ENCODE data around the gene GNB5. TPM values are rescaled to one million over a fixed set of nuclear protein-coding genes. Genes with fewer than 3 reads are reported as not detected.
"Not testable (repeated sequence)": the region's sequence is repeated elsewhere in the genome, so short reads cannot be mapped to it uniquely, and the experiment has no call there.

The GNB5 gene
- total and polyA plus RNA-seq, 4 donors, result 18.2 to 30.0 (median 27.1) TPM

- H3K36me3 ChIP-seq (ENCODE audit: control insufficient read depth in 1 of 2, insufficient read depth in 2 of 2, low read length in 1 of 2), result no peaks in the 10 kb centered on the region
- H3K27me3 ChIP-seq (ENCODE audit: control insufficient read depth in 1 of 2, insufficient read depth in 2 of 2, low read length in 1 of 2), result no peaks in the 10 kb centered on the region
- H3K4me3 ChIP-seq (ENCODE audit: low read length in 2 of 2), result no peak overlapping the region
- H3K27ac ChIP-seq (ENCODE audit: low read depth in 1 of 2, low read length in 2 of 2), result peak overlapping the region in 1 of 2 donors; percentile 30
- no peaks in the 10 kb centered on the region for H3K9me3 ChIP-seq (ENCODE audit: control insufficient read depth, low read length)
- no peaks in the 10 kb centered on the region for H3K4me1 ChIP-seq (ENCODE audit: control insufficient read depth in 1 of 2, insufficient read depth in 2 of 2, low read length in 2 of 2)
- DNase-seq (no peak), ATAC-seq (ENCODE audit: low FRiP score) (no peak)
- WGBS, 2 donors, result 38 to 42% methylated on average over 4 of the region's 4 CpGs
- intact Hi-C loops (cut with DNase I), result no loop called here
These were observed 98.0 kb downstream of the GNB5 start for GRCh38 chr15:52093167-52093538.

- Histone ChIP-seq H3K4me3 (ENCODE audit: low read length in 2 of 2) (no peak overlapping the region), H3K36me3 (ENCODE audit: control insufficient read depth in 1 of 2, insufficient read depth in 2 of 2, low read length in 1 of 2) (no peaks in the 10 kb centered on the region), H3K27ac (ENCODE audit: low read depth in 1 of 2, low read length in 2 of 2) (no peak overlapping the region), H3K27me3 (ENCODE audit: control insufficient read depth in 1 of 2, insufficient read depth in 2 of 2, low read length in 1 of 2) (no peaks in the 10 kb centered on the region), H3K4me1 (ENCODE audit: control insufficient read depth in 1 of 2, insufficient read depth in 2 of 2, low read length in 2 of 2) (no peaks in the 10 kb centered on the region), H3K9me3 (ENCODE audit: control insufficient read depth, low read length) (no peaks in the 10 kb centered on the region)
- intact Hi-C loops (cut with DNase I), result no loop called here
- DNase-seq (no peak), ATAC-seq (ENCODE audit: low FRiP score) (no peak)
These were observed 101.0 kb downstream of the GNB5 start for GRCh38 chr15:52090193-52090592.

GRCh38 chr15:52086011-52086786 is 105.0 kb downstream of the GNB5 start:
- Histone ChIP-seq H3K4me1 (ENCODE audit: control insufficient read depth in 1 of 2, insufficient read depth in 2 of 2, low read length in 2 of 2) (no peaks in the 10 kb centered on the region), H3K9me3 (ENCODE audit: control insufficient read depth, low read length) (no peaks in the 10 kb centered on the region), H3K27me3 (ENCODE audit: control insufficient read depth in 1 of 2, insufficient read depth in 2 of 2, low read length in 1 of 2) (no peaks in the 10 kb centered on the region), H3K27ac (ENCODE audit: low read depth in 1 of 2, low read length in 2 of 2) (no peak overlapping the region), H3K4me3 (ENCODE audit: low read length in 2 of 2) (no peak overlapping the region), H3K36me3 (ENCODE audit: control insufficient read depth in 1 of 2, insufficient read depth in 2 of 2, low read length in 1 of 2) (no peaks in the 10 kb centered on the region)
- ATAC-seq (ENCODE audit: low FRiP score) (no peak), DNase-seq (no peak)
- intact Hi-C loops (cut with DNase I), result no loop called here
- WGBS, 2 donors, result 90 to 92% methylated on average over 5 of the region's 5 CpGs

- intact Hi-C loops (cut with DNase I), result no loop called here
- no peak overlapping the region for H3K4me3 ChIP-seq (ENCODE audit: low read length in 2 of 2)
- H3K36me3 ChIP-seq (ENCODE audit: control insufficient read depth in 1 of 2, insufficient read depth in 2 of 2, low read length in 1 of 2), result no peaks in the 10 kb centered on the region
- H3K9me3 ChIP-seq (ENCODE audit: control insufficient read depth, low read length), result no peaks in the 10 kb centered on the region
- H3K4me1 ChIP-seq (ENCODE audit: control insufficient read depth in 1 of 2, insufficient read depth in 2 of 2, low read length in 2 of 2), result no peaks in the 10 kb centered on the region
- no peaks in the 10 kb centered on the region for H3K27me3 ChIP-seq (ENCODE audit: control insufficient read depth in 1 of 2, insufficient read depth in 2 of 2, low read length in 1 of 2)
- no peak for ATAC-seq (ENCODE audit: low FRiP score)
- no peak for DNase-seq
- no peak overlapping the region for H3K27ac ChIP-seq (ENCODE audit: low read depth in 1 of 2, low read length in 2 of 2)
These were observed 105.9 kb downstream of the GNB5 start for GRCh38 chr15:52085299-52085698.

GRCh38 chr15:52083603-52084002 is 107.6 kb downstream of the GNB5 start:
- Histone ChIP-seq H3K4me1 (ENCODE audit: control insufficient read depth in 1 of 2, insufficient read depth in 2 of 2, low read length in 2 of 2) (no peaks in the 10 kb centered on the region), H3K27me3 (ENCODE audit: control insufficient read depth in 1 of 2, insufficient read depth in 2 of 2, low read length in 1 of 2) (no peaks in the 10 kb centered on the region), H3K9me3 (ENCODE audit: control insufficient read depth, low read length) (no peaks in the 10 kb centered on the region), H3K4me3 (ENCODE audit: low read length in 2 of 2) (no peak overlapping the region), H3K36me3 (ENCODE audit: control insufficient read depth in 1 of 2, insufficient read depth in 2 of 2, low read length in 1 of 2) (no peaks in the 10 kb centered on the region), H3K27ac (ENCODE audit: low read depth in 1 of 2, low read length in 2 of 2) (no peak overlapping the region)
- WGBS, 2 donors, result 61 to 62% methylated on average over 4 of the region's 4 CpGs
- no peak for ATAC-seq (ENCODE audit: low FRiP score)
- intact Hi-C loops (cut with DNase I), result no loop called here
- DNase-seq, result no peak

GRCh38 chr15:52083037-52083359 is 108.2 kb downstream of the GNB5 start:
- H3K27ac ChIP-seq (ENCODE audit: low read depth in 1 of 2, low read length in 2 of 2); H3K9me3 ChIP-seq (ENCODE audit: control insufficient read depth, low read length); H3K27me3 ChIP-seq (ENCODE audit: control insufficient read depth in 1 of 2, insufficient read depth in 2 of 2, low read length in 1 of 2); H3K4me1 ChIP-seq (ENCODE audit: control insufficient read depth in 1 of 2, insufficient read depth in 2 of 2, low read length in 2 of 2); H3K4me3 ChIP-seq (ENCODE audit: low read length in 2 of 2); DNase-seq; ATAC-seq (ENCODE audit: low FRiP score); intact Hi-C loops (cut with DNase I); H3K36me3 ChIP-seq (ENCODE audit: control insufficient read depth in 1 of 2, insufficient read depth in 2 of 2, low read length in 1 of 2): not testable (repeated sequence)
- 85 to 94% methylated on average over 1 of the region's 1 CpG for WGBS, 2 donors

- no peaks in the 10 kb centered on the region for H3K27me3 ChIP-seq (ENCODE audit: control insufficient read depth in 1 of 2, insufficient read depth in 2 of 2, low read length in 1 of 2)
- 79 to 83% methylated on average over 5 of the region's 5 CpGs for WGBS, 2 donors
- intact Hi-C loops (cut with DNase I), result no loop called here
- no peaks in the 10 kb centered on the region for H3K4me1 ChIP-seq (ENCODE audit: control insufficient read depth in 1 of 2, insufficient read depth in 2 of 2, low read length in 2 of 2)
- DNase-seq, result no peak
- no peak overlapping the region for H3K27ac ChIP-seq (ENCODE audit: low read depth in 1 of 2, low read length in 2 of 2)
- no peak overlapping the region for H3K4me3 ChIP-seq (ENCODE audit: low read length in 2 of 2)
- no peaks in the 10 kb centered on the region for H3K9me3 ChIP-seq (ENCODE audit: control insufficient read depth, low read length)
- no peaks in the 10 kb centered on the region for H3K36me3 ChIP-seq (ENCODE audit: control insufficient read depth in 1 of 2, insufficient read depth in 2 of 2, low read length in 1 of 2)
- no peak for ATAC-seq (ENCODE audit: low FRiP score)
These were observed 108.8 kb downstream of the GNB5 start for GRCh38 chr15:52082197-52083036.

GRCh38 chr15:52080706-52081392 is 110.3 kb downstream of the GNB5 start:
- H3K9me3 ChIP-seq (ENCODE audit: control insufficient read depth, low read length), result no peaks in the 10 kb centered on the region
- DNase-seq, result no peak
- H3K27ac ChIP-seq (ENCODE audit: low read depth in 1 of 2, low read length in 2 of 2), result no peak overlapping the region
- H3K4me1 ChIP-seq (ENCODE audit: control insufficient read depth in 1 of 2, insufficient read depth in 2 of 2, low read length in 2 of 2), result no peaks in the 10 kb centered on the region
- H3K36me3 ChIP-seq (ENCODE audit: control insufficient read depth in 1 of 2, insufficient read depth in 2 of 2, low read length in 1 of 2), result no peaks in the 10 kb centered on the region
- 85 to 88% methylated on average over 9 of the region's 9 CpGs for WGBS, 2 donors
- no peaks in the 10 kb centered on the region for H3K27me3 ChIP-seq (ENCODE audit: control insufficient read depth in 1 of 2, insufficient read depth in 2 of 2, low read length in 1 of 2)
- intact Hi-C loops (cut with DNase I), result no loop called here
- no peak for ATAC-seq (ENCODE audit: low FRiP score)
- no peak overlapping the region for H3K4me3 ChIP-seq (ENCODE audit: low read length in 2 of 2)

Data from aorta (tissue), 5 donors.